Measurements from ENCODE around the gene PCDH9.

- TF ChIP-seq CTCF (IDR thresholded peaks at IDR 0.05) = no peak
- no peak for TF ChIP-seq POLR2A (IDR thresholded peaks at IDR 0.05)
- no peak for TF ChIP-seq EP300 (IDR thresholded peaks at IDR 0.05)
Observed at GRCh38 chr13:66830940-66831716, 399.0 kb downstream of the PCDH9 start.
